NCI-H2081 treated with DMSO at 0.1 percent for 48 hours (cell line): ENCODE data around the gene GNAZ.
"Not testable (repeated sequence)": the region's sequence is repeated elsewhere in the genome, so short reads cannot be mapped to it uniquely, and the experiment has no call there.

Source experiments
- DNase-seq: peaks from one replicate; lab custom pipeline; 2025; lab: John Stamatoyannopoulos, UW

Gene GNAZ

DNA sequence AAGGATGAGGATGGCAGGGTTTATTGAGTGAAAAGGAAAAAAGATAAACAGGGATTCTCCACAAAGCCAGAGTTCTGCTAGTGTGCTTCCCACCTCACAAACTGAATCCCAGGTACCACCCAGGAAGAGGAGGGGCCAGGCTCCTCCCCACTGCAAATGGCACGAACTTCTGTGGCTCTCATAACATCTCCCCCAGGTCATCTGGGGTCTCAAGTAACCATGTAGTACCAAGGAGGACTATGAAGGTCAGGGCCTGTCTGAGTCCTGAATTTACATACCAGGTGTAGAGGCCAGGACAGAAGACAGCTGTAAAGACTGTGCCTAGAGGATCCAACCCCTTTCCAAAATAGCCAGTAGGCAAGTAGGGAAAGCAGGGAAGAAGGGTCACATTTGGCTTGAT, 25.7 kb upstream of the GNAZ start:
- DNase-seq, result no peak

DNA sequence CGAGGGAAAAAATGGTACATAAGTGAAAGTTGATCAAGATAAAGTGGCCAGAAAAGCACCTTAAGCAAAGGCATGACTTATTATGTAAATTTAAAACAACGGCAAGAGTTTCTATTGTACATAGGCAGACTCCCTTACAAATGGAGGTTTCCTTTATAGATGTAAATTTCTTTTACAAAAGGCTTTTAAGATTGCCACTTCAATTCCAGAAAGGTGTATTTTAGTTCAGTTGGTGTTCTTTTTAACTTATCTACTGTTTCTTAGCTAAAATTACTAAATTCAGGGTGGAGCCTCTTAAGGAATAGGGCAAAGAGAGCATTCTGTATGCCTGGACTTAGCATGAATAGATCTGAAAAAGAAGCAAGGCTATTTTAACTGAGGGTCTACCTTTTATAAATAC, 24.9 kb upstream of the GNAZ start:
- no peak for DNase-seq

DNA sequence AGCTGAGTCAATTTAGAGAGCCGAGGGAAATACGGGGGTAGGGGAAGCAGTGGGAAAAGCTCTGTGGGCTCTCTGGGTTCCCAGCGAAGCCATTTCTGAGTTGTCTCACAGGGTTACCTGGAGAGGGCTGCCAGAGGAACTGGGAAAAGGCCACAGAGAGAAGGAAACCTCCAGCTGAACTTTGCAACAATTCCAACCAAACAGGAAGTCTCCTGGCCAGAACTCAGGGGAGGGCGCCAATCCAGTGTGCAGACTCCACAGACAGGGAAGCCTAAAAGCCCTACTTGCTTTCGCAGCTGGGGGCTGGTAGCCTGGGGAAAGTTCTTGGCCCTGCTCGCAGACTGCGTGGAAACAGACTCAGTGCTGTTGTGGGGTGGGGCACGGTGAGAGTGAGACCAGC, 23.1 kb upstream of the GNAZ start:
- no peak for DNase-seq

DNA sequence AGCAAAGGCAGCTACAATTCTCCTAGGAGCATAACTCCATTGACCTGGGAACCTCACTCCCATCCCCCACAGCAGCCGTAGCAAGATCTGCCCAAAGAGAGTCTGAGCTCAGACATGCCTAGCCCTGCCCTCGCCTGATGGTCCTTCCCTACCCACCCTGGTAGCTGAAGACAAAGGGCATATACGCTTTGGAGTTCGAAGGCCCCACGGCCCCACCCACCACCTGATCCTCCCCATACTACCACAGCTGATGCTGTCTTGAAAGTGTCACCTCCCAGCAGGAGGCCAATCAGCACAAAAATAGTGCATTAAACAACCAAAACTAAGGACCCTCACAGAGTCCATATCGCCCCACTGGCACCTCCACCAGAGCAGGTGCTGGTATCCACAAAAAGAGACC, 22.6 kb upstream of the GNAZ start:
- no peak for DNase-seq

DNA sequence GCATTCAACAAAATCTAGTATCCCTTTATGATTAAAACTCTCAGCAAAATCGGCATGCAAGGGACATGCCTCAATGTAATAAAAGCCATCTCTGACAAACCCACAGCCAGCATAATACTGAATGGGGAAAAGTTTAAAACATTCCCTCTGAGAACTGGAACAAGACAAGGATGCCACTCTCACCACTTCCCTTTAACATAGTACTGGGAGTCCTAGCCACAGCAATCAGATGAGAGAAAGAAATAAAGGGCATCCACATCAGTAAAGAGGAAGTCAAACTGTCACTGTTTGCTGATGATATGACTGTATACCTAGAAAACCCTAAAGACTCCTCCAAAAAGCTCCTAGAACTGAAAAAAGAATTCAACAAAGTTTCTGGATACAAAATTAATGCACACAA, 19.8 kb upstream of the GNAZ start:
- not testable (repeated sequence) for DNase-seq

DNA sequence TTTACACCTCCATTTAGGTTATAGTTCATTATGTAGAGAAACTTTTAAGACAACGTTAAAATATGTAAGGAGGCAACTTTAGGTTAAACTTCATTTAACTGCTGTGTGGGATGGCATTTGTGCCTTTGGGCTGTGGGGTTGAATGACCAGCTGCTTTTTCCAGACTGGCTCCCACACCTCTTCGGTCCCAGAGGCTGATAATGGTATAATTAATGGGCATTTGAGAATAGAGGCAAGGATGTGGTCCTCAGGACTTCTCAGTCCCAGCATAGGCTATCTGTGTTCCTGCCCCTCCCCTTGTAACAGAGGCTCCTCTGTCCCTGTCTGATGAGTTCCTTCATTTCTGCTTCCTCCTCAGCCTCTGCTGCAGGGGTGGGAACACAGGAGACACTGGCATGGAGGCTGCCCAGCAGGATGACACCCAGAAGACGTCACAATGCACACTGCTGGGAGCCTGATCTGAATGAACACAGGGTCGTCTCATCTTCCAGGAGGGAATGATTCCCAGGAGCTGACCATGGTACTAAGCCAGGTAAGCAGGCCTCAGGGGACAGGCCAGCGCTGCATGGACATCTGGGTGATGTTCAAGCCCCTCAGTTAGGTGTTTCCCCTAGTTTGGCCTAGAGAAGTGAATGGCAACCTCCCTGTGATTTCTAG, 17.1 kb upstream of the GNAZ start:
- no peak for DNase-seq

DNA sequence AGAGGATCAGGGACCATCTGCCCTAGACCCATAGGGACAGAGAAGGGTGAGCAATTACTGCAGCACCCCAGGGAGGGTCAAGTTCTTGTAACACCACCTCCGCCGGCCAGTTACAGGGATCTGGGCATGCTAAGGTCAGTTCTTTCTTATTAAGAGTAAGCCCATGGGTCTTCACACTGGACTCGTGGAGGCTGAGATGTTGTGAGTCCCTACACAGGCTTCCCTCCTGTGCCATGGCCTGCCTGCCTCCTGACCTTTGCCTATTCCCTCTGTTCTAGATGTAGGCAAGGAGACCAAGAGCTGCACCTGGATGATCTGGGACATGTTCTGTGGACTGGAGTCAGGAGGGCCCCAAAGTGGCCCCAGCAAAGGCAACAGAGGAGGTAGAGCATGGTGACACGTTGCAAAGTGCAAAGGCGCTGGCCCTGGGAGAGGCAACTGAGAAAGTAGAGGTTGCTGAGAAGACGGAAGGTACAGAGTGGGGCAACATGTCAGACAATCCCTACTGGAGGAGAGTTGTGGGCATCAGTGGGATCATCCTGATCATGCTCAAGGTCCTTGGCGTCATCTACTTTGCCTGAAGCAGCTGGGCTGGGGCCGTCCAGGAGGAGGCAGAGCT, 16.3 kb upstream of the GNAZ start:
- DNase-seq, result no peak

DNA sequence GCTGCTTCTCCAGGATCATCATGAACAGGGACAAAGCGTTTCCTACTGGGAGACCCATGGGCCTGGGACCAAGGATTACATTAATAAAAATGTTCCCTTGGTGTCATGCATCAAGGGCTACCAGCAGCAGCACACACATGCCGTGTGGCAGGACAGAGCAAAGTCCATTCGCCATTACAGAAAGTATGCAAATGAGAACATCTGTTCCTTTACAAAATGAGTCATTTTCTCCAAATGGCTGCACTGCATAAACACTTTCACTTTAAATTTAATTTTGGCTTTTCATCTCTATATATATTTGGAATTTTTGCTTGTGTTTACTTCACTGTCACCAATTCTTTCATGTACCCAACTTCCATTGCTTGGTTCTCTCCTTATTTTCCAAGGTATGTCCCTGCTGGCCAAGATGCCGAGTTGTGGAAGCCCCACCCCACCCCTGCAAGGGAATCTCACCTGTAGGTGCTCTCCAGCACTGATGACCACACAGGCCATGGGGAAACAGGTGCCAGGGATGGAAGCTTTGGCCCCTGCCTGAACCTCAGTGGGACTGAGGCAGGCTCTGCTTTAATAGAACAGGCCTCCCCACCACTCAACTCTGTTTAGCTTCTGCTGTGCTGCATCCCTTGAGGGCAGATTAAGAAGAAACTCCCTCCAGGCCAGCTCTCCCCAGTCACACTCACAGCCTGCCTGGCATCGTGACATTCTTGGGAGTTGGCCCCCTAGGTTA, 15.6 kb upstream of the GNAZ start:
- no peak for DNase-seq

DNA sequence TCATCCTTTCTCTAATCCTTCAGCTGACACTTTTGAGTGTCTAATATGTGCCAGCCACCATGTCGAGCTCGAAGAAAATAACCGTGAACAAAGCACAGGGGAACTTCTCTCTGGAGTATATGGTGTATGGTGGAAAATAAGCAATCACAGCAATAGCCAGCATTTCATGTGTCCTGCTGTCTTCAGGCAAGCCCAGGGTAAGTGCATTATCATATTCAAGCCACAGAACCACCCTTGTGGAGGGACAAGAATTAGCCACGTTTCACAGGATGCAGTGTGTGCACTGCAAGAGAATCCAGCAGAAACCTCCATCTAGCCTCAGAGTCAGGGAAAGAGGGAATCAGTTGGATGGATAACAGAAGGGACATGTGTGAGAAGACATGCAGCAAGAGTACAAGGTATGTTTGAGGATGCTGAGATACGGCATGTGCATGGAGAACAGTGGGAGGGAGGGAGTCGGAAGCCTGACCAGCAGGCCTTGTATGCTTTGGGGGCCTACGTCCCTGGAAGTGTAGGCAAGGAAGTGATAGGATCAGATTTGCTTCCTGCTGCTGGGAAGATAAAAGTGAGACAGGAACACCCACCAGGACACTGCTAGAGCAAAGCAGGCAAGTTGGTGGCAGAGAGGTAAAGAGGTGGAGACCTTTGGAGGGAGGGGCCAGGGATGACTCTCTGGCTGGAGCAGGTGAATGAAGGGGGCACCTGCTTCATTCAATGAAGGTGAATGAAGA, 14.7 kb upstream of the GNAZ start:
- no peak for DNase-seq

DNA sequence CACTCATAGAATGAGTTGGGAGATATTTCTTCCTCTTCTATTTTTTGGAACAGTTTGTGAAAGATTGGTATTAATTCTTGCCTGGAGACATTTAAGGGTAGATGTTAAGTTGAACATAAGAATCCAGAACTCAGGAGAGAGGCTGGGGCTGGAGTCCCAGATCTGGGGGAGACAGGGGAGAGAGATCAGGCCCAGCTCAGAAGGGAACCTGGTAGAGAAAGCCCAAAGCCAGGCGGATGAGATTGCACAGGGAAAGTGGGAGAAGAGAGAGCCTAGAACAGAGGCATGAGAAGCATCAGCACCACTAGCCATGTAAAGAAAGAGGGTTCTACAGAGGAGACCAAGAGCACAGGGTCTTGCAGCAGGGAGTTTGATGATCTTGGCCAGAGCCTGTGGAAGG, 13.0 kb upstream of the GNAZ start:
- DNase-seq, result no peak

DNA sequence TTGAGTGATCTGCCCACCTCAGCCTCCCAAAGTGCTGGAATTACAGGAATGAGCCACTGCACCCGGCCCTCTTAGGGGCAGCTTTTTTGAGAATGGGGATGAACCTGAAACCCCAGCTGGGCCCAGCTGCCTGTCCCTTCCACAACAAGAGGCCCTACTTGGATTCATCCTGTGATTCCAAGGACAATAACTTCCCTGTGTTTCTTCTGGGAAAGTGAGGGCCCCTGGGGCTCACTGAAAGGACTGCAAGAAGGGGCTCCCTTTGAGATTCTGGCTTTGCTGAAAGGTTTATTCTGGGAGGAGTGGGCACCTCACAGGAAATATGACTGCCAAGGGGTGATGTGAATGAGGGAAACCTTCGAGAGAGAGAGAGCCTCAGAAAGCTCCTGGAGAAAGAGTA, 12.3 kb upstream of the GNAZ start:
- DNase-seq, result no peak

DNA sequence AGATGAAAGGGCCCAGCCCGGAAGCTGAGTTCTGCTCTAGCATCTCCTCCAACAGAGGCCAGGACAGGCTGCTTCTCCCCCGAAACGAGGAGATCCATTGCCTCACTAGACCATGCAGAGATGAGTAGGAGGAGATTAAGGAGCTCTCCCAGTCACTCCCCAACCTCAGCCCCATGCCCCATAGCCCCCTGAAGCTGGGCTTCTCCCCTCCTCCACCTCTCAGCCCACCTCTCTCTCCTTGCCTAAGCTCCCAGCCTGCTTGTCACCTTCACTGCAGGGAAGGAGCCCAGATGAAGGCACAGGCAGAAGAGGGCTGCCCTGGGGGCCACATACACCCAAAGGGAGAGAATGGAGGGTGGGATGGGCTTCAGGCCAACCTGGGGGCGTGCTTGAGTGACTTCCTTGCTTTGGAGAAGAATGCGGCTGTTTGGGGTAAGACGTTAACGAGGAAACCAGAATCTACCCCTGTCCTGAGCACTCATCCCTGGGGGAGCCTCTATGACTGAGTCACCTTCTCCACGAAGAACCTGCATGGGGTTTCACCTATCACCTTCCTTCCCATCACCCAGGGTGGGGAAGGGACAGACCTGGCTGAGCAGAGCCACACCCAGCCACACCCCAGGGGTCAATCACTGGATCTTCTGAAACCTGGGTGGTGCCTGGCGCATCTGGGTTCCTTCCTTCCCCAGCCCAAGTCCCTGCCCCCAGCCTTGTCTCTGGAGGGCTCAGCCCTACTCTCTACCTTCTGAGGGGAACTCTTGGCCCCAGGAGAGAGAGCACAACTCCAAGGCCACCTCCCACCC, 11.6 kb upstream of the GNAZ start:
- DNase-seq, result no peak

DNA sequence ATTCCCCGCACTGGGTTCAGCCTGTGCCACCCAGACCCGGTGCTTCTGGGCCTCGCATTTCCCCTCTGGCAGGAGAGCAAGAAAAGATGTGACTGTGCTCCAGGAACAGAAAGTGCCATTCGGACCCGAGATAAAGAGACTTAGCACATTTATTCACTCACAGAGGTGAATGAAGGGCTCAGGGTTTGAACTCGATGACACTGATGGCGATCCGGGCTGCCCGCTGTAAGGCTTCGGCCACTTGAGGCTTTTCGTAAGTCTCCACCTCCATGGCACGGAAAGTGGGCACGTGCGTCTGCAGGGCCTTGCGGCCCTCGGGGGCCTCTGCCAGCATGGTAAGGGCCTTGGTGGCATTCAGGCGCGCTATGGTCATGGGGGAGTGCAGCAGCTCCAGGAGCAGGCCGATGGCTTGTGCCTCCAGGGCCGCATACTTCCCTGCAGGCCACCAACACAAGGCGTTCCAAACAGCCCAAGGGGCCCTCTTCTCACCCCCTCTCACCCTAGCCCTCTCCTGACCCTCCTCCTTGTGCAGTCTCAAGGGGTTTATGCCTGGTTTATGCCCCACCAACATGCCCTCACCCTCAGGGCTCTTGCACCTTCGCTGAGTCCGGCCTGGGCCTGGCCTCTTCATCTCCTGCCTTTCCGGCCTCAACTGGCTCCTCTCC, 10.9 kb upstream of the GNAZ start:
- DNase-seq, result no peak

DNA sequence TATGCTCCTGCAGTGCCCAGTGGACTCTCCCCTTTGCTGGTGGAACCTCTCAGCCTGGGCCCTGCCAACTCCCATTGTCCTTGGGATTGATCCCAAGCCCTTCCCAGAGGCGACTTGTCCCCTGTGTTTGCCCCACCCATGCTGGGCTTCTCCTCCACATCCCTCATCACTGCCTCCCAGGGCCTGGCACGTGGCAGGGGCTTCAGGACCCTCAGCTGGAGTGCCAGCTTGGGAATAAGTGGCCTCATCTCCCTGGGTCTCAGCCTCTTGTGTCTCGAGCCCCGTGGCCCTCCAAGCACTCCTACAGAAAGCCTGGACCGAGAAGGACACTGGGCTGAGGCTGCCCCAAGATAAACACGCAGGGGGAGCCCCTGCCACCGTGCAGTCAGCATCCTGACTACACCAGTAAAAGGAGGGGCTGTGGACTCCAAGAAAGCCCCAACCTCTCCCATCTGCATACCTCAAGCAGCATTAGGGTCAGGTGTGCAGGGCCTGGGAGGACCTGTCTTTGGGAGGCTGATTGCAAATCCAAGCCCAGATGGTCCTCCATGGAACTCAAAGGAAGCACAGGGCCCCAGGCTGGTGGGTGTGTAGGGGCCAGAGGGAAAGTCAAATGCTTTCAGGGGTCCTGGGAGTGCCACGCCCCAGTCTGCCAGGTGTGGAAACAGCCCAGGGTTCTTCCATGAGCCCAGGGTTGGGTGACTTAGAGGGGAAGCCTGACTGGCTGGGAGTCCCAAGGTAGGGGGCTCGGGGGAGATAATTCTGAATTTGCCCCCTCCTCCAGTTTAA, 9.5 kb upstream of the GNAZ start:
- DNase-seq, result no peak

DNA sequence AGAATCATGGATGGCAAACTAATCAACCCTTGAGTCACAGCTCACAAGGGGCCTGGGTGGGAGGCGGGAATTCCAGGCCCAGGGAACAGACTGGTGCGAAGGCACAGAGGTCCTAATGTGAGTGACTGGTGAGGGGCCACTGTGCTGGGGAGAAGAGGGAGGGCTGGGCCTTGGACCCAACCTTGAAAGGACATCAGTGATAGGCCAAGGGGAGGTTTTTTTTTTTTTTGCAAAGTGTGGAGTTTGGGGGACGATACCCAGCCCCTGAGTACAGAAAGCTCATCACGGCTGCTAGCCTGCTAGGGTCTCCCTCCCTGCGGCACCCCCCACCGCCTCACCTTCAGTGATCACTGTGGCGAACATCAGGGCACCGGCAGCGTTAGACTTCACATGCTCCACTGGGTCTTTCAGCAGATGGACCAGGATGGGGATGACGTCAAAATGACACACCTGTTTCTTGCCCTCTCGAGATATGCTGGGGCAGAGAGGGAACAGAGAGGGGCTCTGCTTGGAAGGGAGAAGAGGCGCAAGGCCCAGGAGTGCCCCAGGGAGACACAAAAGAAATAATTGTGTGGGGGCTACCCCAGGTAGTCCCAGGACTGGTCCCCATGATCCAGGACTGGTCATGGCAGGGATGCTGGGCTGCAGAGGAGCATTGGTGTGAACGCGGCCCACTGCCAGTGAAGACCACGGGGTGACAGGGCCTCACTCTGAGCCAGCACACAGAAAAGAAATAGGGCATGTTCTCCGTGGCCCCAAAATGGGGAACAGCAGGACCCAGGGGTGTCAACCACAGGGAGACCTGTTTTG, 8.6 kb upstream of the GNAZ start:
- no peak for DNase-seq

DNA sequence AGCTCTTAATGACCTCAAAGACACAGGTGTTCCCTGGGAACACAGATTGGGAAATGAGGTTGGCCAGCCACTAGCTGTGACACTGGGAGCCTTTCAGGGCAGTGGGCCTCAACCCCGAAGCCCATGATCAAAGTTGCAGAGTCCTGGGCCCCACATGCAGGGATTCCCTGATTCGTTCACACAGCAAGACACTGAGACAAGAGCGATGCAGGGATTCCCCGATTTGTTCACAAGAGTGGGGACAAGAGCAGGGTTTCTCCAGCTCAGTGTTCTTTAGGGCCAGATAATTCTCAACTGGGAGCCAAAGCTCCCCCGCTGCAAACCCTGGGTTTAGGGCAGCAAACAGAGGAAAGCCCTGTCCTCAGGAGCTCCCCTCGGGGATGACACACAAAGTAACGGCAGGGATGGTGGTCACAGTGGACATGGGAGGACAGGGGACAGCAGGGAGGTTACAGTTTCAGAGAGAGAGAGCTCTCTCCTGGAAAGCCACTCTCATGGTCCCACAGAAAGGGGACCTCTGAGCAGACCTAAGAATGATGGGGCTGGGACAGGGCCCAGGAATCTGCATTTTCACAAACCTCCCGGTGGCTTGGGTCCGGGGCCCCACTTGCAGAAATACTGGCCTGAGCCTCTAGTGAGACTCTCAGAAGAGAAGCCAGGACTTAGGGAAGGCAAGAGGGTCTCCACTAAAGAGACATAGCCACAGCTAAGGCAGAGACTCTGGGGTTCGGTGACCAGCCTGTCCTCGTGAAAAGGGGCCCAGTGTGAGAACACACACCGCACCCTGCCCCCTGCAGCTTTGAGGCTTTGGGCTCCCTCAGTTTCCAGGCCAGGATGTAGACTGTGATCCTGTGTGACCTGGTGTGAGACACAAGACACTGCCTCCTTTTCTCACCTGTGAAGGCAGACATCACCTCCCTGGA, 7.4 kb upstream of the GNAZ start:
- DNase-seq, result no peak

DNA sequence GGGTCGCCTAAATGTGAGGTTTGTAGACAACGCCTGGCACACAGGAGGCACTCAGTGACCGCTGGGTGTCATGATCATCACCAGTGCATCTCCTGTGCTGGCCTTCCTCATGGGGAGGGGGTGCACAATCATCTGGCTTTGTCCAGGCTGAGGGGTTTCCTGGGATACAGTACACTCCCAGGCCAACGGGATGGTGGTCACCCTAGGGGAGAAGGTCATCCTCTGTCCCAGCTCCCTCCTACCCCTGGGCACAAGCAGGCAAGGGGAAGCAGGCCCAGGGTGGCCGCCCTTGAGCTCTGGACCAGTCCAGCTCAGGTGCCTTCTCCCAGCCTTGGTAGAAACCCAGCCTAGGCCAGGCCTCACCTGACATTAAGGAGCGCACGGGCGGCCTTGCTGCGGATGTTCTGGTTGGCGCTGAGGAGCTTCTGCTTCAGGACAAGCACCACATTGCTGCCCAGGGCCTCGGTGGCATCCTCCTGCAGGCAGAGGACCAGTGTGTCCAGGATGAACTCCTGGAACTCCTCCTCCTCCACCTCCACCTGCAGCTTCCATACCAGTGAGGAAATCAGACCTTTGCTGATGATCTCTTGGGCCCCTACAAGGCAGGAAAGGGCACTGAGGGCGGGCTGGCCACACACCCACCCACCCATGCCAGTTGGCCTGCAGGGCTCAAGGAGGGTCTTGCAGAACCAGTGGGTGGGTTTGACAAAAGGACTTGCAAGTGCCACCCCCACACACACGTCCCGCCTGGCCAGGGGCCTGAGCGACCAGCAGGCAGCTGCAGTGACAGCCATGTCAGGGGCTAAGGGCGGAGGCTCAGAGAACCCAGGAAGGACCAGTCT, 6.6 kb upstream of the GNAZ start:
- DNase-seq, result no peak
